GM19099 (cell line): ENCODE data around the gene BET1.

Source experiments
- POLR2A ChIP-seq: IDR thresholded peaks from 3 replicates; pipeline ENCODE4 v1.6.1; 2011; ENCODE audit warnings: low read depth; ENCODE audit not compliant: insufficient read length; ENCODE audit errors: extremely low read depth

The BET1 gene, protein sequence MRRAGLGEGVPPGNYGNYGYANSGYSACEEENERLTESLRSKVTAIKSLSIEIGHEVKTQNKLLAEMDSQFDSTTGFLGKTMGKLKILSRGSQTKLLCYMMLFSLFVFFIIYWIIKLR

GRCh38 chr7:94004024-94004951, at the start of gene BET1:
Gene BET1 (minus strand): TSS chr7:94004355. CDS start chr7:94004216, 139 bp downstream.
- TF ChIP-seq POLR2A, result peak; percentile 66

DNA sequence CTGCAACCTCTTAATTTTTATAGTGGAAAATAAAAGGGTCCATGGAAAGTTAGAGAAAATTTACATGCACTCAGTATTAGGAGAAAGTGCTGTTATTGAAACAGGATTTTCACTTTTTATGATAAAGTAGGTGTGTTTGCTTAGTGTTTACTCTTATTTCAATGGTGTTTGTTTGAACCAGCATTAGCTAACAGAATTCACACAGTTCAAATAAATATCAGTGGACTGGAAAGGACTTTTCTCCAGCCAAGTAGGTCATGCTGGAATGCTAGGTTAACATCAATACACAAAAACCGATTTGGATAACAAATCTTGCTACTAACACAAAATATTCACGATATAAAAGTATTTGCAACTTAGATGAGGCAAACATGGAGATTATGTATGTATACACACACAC, 49.4 kb upstream of the BET1 start:
- TF ChIP-seq POLR2A, result no peak

DNA sequence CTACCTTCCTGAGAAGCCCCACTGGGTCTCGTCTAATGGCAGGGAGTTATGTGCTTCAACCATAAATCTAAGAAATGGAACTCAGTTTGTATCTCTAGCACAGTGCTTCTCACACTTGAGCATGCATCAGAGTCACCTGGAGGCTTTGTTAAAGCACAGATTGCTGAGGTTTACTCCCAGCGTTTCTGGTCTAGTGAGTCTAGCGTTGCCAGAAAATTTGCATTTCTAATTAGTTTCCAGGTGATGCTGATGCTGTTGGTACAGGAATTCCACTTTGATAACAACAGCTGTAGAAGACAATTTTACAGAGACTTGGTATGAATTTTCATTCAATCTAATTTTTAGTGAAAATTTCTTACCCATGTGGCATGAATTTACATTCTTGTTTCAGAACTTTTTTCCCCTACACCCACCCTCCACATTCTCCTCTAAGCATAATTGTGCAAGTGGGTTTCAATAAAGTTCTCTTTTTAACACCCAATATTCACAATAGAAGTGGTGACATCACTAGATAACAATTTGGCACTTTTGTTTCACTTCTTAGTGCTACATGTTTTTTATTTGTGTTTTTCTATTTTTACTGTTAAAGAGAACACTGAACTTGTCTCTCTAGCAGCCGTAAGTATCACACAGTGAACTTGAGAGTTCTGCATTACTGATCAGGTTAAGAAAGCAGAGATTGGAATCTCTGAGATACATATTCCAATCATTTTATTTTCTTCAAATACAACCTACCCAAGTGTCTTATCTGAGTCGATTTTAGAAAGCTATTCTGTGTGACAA, 48.4 kb upstream of the BET1 start:
- no peak for TF ChIP-seq POLR2A

GRCh38 chr7:94050046-94050445, 45.9 kb upstream of the BET1 start:
- TF ChIP-seq POLR2A, result no peak

DNA sequence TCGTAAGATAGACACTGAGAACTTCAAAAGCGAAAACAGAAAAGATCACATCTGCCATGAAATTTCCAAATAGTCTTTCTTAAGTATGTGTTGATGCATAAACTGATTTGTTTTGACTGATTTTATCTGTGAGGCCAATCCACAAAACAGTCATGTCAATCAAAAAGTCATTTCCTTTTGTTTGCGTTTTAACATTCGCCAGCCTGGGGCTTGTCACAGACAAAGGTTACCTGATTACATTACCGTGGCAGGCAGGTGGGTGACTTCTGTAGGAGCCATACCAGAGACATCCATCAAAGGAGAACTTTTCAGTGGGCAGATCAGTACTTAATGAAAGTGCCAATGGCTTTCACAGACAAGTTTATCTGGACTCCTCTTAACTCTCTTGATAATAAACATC, 45.5 kb upstream of the BET1 start:
- TF ChIP-seq POLR2A, result no peak

GRCh38 chr7:94048755-94049154, 44.6 kb upstream of the BET1 start:
- no peak for TF ChIP-seq POLR2A

DNA sequence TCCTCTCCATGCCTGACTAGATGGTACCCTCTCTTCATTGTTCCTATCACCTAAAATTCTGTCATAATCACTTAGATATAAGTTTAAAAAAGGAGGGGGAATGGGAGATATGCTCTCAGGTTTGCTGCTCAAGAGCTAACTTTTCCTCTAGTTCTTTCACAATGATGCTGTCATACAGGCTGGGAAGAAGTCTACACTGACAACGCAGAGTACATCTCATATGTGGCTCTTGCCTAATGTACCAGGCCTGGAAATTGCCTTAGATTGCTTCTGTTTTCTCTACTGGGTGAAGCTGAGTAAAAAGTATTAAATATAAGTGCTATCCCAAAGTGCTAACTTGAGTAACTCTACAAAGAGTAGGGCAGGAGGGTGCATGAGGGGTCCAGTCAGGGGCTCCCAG, 43.8 kb upstream of the BET1 start:
- no peak for TF ChIP-seq POLR2A

GRCh38 chr7:94045581-94045980, 41.4 kb upstream of the BET1 start:
- no peak for TF ChIP-seq POLR2A

DNA sequence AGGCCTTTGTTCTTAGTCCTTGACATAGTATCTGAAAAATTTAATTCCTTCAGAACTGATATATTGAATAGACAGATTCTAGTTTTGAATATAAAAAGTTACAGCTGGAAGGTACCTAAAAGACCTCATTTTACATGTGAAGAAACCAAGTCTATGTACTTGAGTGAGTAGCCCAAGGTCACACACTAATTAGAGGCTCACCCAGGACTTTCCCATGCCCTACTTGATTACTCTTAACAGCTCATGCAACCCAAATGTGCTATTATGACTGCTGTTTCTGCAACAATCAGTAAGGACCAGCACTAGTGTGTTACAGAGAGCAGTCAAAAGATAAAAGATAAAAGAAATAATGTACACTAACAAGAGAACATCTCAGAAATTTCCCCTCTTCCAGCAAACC, 40.7 kb upstream of the BET1 start:
- no peak for TF ChIP-seq POLR2A

GRCh38 chr7:94043299-94043698, 39.1 kb upstream of the BET1 start:
- no peak for TF ChIP-seq POLR2A

- no peak for TF ChIP-seq POLR2A
These were observed 38.2 kb upstream of the BET1 start for GRCh38 chr7:94042381-94042780.

DNA sequence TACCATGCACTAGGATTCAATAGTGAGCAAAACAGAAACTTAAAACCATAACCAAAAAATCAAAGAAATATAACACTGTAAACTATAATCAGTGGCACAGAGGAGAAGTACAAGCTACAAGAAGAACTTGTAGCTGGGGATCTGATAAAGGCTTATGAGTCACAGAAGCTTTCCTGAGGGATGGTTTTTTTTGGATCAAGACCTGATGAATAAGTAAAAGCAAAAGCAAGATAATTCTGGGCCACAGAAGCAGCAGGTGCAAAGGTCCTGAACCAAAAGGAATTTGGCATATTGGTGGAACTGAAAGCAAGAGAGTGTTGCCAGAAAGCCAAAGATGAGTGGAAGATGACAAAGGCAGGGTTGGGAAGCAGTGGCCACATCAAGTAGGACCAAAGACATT, 37.4 kb upstream of the BET1 start:
- TF ChIP-seq POLR2A, result no peak

DNA sequence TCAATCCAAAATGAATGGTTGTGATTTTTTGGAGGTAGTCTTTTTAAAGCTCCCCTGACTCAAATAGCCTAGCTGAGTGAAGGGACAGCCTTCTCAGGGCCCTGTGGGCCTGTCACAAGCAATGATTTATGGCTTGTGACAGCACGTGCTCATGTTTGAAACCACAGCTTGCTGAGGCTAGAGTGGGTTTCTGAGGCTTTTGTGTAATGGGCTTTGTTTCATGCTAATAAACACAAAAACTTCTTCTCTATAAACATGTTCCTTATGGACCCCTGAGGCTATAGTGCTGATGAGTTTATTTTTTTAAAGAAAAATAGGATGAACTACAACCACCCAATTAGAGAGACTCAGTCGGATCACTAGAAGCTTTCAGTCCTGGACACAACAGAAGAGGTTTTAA, 36.1 kb upstream of the BET1 start:
- no peak for TF ChIP-seq POLR2A

DNA sequence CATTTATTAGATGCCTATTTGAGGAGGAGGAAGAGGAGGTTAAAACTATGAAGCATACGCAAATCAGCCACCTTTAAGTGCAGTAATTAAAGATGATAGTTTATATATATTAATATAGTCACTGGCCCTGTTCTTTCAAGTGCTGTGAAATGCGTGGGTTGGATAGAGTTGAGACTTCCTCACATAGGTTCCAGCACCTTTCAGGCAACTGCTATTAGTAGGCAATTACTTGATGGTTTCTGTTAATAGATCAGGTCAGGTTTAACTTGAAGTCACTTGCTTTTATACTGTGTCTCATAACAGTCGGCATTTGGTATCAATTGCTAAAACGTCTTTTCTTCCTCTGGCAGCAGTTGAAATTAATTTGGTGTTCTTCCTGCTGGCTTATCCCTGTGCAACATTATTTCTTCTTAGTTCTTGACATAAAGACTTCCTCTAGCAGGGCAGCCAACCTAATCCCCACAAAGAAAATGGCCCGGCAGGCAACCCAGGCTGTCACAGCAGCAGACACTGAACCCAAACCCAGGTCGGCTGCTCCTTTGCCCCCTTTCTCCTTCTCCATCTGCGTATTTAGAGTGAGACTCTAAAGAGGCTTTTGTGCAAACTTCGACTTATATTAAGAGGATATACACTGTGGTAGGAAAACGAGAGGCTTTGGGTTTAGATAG, 35.3 kb upstream of the BET1 start:
- no peak for TF ChIP-seq POLR2A

DNA sequence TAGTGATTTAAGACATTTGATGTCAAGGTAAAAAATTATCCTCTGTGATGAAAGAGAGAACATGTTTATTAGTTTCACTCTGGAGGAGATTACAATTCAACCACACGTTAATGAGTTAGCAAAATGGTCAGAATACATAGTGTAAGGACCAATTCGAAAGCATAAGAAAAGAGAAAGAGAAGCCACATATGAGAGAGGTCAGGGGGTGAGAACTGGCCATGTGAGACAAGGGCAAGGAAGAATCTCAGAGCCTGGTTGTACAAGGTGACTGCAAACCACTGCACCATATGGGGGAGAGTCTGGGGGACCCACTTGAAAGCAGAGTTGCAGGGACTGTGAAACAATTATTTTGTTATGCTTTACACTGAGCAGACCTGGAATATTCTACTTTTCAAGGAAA, 27.7 kb upstream of the BET1 start:
- no peak for TF ChIP-seq POLR2A
